ENCODE measurements around the gene PMVK. TPM values are rescaled to one million over a fixed set of nuclear protein-coding genes. Genes with fewer than 3 reads are reported as not detected.

The PMVK gene
- total and polyA plus RNA-seq, 2 of the 4 experiments (the other 2 are of a cell fraction) = 9.0 to 28.1 TPM

DNA sequence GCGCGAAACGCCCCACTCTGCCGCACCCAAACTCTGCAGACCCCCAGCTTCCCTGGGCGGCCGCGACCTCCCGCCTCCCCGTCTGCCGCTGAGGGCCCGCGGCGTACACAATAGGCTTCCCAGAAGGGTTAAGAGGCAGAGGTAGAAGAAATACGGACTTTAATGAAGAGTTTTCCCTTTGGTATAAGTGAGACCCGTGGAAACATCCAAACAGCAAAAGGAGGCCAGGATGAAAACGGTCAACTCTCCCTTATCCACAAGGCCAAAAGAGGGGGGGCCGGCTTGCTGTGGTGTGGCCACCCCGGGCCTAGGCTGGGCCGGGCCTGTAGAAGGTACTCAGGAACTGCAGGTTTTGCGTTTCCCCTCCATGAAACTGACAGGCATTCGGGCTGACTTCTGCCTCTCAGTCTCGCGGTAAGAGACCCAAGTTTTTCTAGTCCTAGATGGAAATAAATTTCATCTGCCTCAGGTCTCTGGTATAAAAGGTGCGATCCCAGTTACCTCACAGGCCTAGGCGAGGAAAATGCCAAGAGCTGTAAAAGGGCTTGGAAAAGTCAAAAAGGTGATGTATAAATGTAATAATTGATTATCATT is 25.7 kb upstream of the PMVK start:
- Histone ChIP-seq H3K36me3 (ENCODE audit: control insufficient read depth, insufficient read depth, low read length) (peaks cover 56% of the 10 kb centered on the region), H2BK120ac (ENCODE audit: low read depth, low read length) (peak overlapping the region; percentile 38), H3K23ac (ENCODE audit: low read depth, low read length) (peak overlapping the region; percentile 86; the same call in 1 of the 2 replicates), H2BK5ac (ENCODE audit: low read depth, low read length, poor library complexity, severe bottlenecking) (peak overlapping the region; percentile 98), H4K5ac (ENCODE audit: low read depth, low read length) (peak overlapping the region; percentile 81), H4K8ac (ENCODE audit: low read depth in 2 of 2, low read length in 2 of 2) (peak overlapping the region; percentile 79 to 88), H3K9ac (ENCODE audit: low read depth, low read length) (peak overlapping the region; percentile 89), H3K56ac (ENCODE audit: extremely low read depth, insufficient read depth, low read length) (peak overlapping the region; percentile 57; the same call in 1 of the 2 replicates), H3K4me3 (ENCODE audit: insufficient read depth, low read depth, low read length) (peak overlapping the region; percentile 86), H3K14ac (replicated peaks; ENCODE audit: low read depth, low read length) (peak overlapping the region; percentile 71), H2AK9ac (replicated peaks; ENCODE audit: low read depth, low read length, poor library complexity) (peak overlapping the region; percentile 100), H4K20me1 (ENCODE audit: insufficient read depth, low read length) (peaks cover 25% of the 10 kb centered on the region), H4K91ac (ENCODE audit: insufficient read depth, low read depth, low read length) (peak overlapping the region; percentile 53), H3K4ac (ENCODE audit: low read depth, low read length) (peak overlapping the region; percentile 74), H3K4me1 (ENCODE audit: control insufficient read depth, insufficient read depth, low read length) (peaks cover 6% of the 10 kb centered on the region), H3K79me1 (ENCODE audit: low read depth in 1 of 2, low read length in 2 of 2) (peaks cover 29 to 67% of the 10 kb centered on the region in 2 experiments), H3K27ac (ENCODE audit: insufficient read depth, low read length) (peak overlapping the region; percentile 96), H3K27me3 (ENCODE audit: control insufficient read depth, insufficient read depth, low read length) (no peaks in the 10 kb centered on the region), H2AK5ac (ENCODE audit: low read depth, low read length) (peak overlapping the region; percentile 79), H3K9me1 (ENCODE audit: insufficient read depth, low read length) (no peaks in the 10 kb centered on the region), H2AFZ (replicated peaks; ENCODE audit: low read length, poor library complexity) (peak overlapping the region; percentile 98), H3K4me2 (ENCODE audit: low read depth, low read length) (peak overlapping the region; percentile 83), H2BK20ac (ENCODE audit: low read depth, low read length) (no peak overlapping the region), H3K9me3 (ENCODE audit: control insufficient read depth, insufficient read depth, low read length) (no peaks in the 10 kb centered on the region), H2BK15ac (ENCODE audit: low read depth, low read length) (no peak overlapping the region; the same call in 2 of the 3 replicates), H3K18ac (ENCODE audit: low read depth, low read length) (no peak overlapping the region)
- dilution Hi-C loops (cut with HindIII; ENCODE audit: low sequenced_read_pairs, unreplicated experiment) = no loop called here
- intact Hi-C loops (cut with micrococcal nuclease) = no loop called here
- ChIA-PET POLR2A (ENCODE audit: unreplicated experiment) (interaction anchor here (2.5 kb wide), 1 partner anchor 8 kb away, joined by 17 read pairs; the partner anchor contains the start of gene SHC1), CTCF (no interaction called here)
- DNase-seq (peak; percentile 22), ATAC-seq (ENCODE audit: low read depth) (0 out of 2 replicates have a peak, but pooled peaks have one; percentile 0)
- in situ Hi-C loops (cut with MboI; ENCODE audit: low sequenced_read_pairs) = no loop called here
- BruUV-seq (replicated peaks) = no TSS peak
- WGBS, 2 experiments (ENCODE audit: extremely low coverage in 2 of 2, insufficient read length in 1 of 2) = 17% methylated on average over 6 of the region's 25 CpGs; no CpG with 5 or more reads in 1 of the 2 experiments
- TF ChIP-seq MAZ (IDR thresholded peaks at IDR 0.05; ENCODE audit: borderline replicate concordance, low read depth, low read length) (no peak), CEBPB (IDR thresholded peaks at IDR 0.05; ENCODE audit: low read depth, low read length) (no peak), NFE2L2 (IDR thresholded peaks at IDR 0.05; ENCODE audit: low read depth, low read length) (no peak), SMC3 (IDR thresholded peaks at IDR 0.05; ENCODE audit: low read depth, low read length) (no peak), MAFK (IDR thresholded peaks at IDR 0.05; ENCODE audit: low read depth, low read length) (no peak), POLR2A (IDR thresholded peaks at IDR 0.05; ENCODE audit: low read depth, low read length) (no peak), BHLHE40 (IDR thresholded peaks at IDR 0.05; ENCODE audit: low read depth, low read length) (no peak), RFX5 (IDR thresholded peaks at IDR 0.05; ENCODE audit: low read depth, low read length) (no peak), FOS (IDR thresholded peaks at IDR 0.05; ENCODE audit: low read depth, low read length) (no peak), RCOR1 (IDR thresholded peaks at IDR 0.05; ENCODE audit: insufficient replicate concordance, low read length) (no peak), RAD21 (IDR thresholded peaks at IDR 0.05; ENCODE audit: low read length) (no peak), CHD1 (IDR thresholded peaks at IDR 0.05; ENCODE audit: low read depth, low read length) (no peak)
- TF ChIP-seq, protein P1, sequence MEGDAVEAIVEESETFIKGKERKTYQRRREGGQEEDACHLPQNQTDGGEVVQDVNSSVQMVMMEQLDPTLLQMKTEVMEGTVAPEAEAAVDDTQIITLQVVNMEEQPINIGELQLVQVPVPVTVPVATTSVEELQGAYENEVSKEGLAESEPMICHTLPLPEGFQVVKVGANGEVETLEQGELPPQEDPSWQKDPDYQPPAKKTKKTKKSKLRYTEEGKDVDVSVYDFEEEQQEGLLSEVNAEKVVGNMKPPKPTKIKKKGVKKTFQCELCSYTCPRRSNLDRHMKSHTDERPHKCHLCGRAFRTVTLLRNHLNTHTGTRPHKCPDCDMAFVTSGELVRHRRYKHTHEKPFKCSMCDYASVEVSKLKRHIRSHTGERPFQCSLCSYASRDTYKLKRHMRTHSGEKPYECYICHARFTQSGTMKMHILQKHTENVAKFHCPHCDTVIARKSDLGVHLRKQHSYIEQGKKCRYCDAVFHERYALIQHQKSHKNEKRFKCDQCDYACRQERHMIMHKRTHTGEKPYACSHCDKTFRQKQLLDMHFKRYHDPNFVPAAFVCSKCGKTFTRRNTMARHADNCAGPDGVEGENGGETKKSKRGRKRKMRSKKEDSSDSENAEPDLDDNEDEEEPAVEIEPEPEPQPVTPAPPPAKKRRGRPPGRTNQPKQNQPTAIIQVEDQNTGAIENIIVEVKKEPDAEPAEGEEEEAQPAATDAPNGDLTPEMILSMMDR (conservative IDR thresholded peaks at IDR 0.05; ENCODE audit: low read depth, low read length) = no peak
- TF ChIP-seq, protein P2, sequence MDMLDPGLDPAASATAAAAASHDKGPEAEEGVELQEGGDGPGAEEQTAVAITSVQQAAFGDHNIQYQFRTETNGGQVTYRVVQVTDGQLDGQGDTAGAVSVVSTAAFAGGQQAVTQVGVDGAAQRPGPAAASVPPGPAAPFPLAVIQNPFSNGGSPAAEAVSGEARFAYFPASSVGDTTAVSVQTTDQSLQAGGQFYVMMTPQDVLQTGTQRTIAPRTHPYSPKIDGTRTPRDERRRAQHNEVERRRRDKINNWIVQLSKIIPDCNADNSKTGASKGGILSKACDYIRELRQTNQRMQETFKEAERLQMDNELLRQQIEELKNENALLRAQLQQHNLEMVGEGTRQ (IDR thresholded peaks at IDR 0.05; ENCODE audit: low read depth, low read length) = no peak
- TF ChIP-seq, protein P3, sequence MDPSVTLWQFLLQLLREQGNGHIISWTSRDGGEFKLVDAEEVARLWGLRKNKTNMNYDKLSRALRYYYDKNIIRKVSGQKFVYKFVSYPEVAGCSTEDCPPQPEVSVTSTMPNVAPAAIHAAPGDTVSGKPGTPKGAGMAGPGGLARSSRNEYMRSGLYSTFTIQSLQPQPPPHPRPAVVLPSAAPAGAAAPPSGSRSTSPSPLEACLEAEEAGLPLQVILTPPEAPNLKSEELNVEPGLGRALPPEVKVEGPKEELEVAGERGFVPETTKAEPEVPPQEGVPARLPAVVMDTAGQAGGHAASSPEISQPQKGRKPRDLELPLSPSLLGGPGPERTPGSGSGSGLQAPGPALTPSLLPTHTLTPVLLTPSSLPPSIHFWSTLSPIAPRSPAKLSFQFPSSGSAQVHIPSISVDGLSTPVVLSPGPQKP (IDR thresholded peaks at IDR 0.05; ENCODE audit: borderline replicate concordance, low read depth, low read length) = no peak

Data from IMR-90 (cell line).